C4-2B (cell line): ENCODE results near the gene BTG4.

ENCODE experiments used
- H3K27ac ChIP-seq: fragments of 450-650 bp; 2 replicates; pipeline ENCODE4 v1.5.1; 2017
- CTCF ChIP-seq: fragments of 450-650 bp; conservative IDR thresholded peaks from 2 replicates; pipeline ENCODE4 v1.5.1; 2017; ENCODE audit warnings: mild to moderate bottlenecking
- ZFX ChIP-seq: fragments of 450-650 bp; IDR thresholded peaks from 2 replicates; pipeline ENCODE4 v1.6.1; 2017

The BTG4 gene

GRCh38 chr11:111512296-111513239 lies at the start of gene BTG4:
TSS of gene BTG4 (minus strand) at chr11:111512386. CDS start at chr11:111498776, 13,610 bp downstream.
- TF ChIP-seq ZFX = no peak
- TF ChIP-seq CTCF = no peak
- H3K27ac ChIP-seq = no peak within 1 kb of the TSS

GRCh38 chr11:111561791-111562325 lies 49.7 kb upstream of the BTG4 start:
- TF ChIP-seq ZFX = no peak
- no peak for TF ChIP-seq CTCF
- no peak overlapping the region for H3K27ac ChIP-seq

GRCh38 chr11:111561306-111561705 lies 49.1 kb upstream of the BTG4 start:
- no peak overlapping the region for H3K27ac ChIP-seq

GRCh38 chr11:111560800-111561199 lies 48.6 kb upstream of the BTG4 start:
- TF ChIP-seq ZFX (no peak), CTCF (no peak)
- H3K27ac ChIP-seq = no peak overlapping the region

More at GRCh38 chr11:111561306-111561705, 49.1 kb upstream of the BTG4 start:
- no peak for TF ChIP-seq ZFX
- TF ChIP-seq CTCF = no peak

- TF ChIP-seq ZFX = no peak
- no peak for TF ChIP-seq CTCF
- no peak overlapping the region for H3K27ac ChIP-seq
Measured at GRCh38 chr11:111559800-111560464, 47.7 kb upstream of the BTG4 start.

GRCh38 chr11:111557425-111558111 lies 45.4 kb upstream of the BTG4 start:
- no peak overlapping the region for H3K27ac ChIP-seq
- TF ChIP-seq CTCF = no peak
- no peak for TF ChIP-seq ZFX
